T-helper 9 cell (primary cell): ENCODE results near the gene CDK9.

Source experiments
- DNase-seq: peaks from one replicate; pipeline ENCODE4 v3.0.0-alpha.2; 2020

Gene CDK9

GRCh38 chr9:127762111-127762676, 23.6 kb upstream of the CDK9 start:
- no peak for DNase-seq

- DNase-seq: peak; percentile 21
Observed at GRCh38 chr9:127763918-127764384, 21.9 kb upstream of the CDK9 start.

GRCh38 chr9:127765418-127765817, 20.4 kb upstream of the CDK9 start:
- no peak for DNase-seq

- DNase-seq: no peak
Observed at GRCh38 chr9:127767410-127767809, 18.4 kb upstream of the CDK9 start.

DNA sequence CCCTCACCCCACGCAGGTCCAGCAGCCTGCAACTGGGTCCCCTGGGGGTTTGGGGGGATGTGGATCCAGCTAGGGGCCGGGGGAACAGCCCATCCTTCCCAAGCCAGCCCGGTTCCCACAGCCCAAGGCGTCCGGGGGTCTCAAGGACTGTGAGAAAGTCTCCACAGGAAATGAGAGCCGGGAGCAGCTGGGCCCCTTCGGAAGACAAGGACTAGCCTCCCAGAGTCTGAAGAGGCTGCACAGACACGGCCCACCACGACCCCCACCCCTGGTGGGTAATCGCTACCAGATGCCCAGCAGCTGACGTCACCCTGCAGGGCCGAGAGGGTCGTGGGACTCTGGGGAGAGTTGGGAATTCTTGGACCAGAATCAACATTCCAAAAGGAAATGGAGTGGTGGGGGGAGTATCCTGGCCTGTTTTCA, 17.9 kb upstream of the CDK9 start:
- no peak for DNase-seq

DNA sequence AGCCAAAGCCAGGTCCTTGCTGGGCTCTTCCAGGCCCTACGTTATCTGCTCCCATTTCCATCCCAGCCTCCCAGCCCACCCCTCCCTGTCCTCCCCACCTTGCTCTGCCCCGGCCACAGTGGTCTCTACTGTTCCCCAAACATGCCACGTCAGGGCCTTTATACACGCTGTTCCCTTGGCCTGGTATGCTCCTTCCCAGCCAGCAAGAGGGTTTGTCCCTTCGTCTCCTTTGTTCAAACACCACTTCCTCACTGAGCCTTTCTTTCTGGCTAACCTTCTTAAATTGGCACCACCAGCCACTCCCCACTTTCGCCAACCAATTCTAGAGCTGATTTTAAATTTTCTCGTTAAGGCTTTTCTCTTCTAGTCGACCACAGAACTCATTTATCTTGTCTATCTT, 17.1 kb upstream of the CDK9 start:
- DNase-seq: no peak

- DNase-seq: no peak
Observed at GRCh38 chr9:127769101-127769500, 16.7 kb upstream of the CDK9 start.

DNA sequence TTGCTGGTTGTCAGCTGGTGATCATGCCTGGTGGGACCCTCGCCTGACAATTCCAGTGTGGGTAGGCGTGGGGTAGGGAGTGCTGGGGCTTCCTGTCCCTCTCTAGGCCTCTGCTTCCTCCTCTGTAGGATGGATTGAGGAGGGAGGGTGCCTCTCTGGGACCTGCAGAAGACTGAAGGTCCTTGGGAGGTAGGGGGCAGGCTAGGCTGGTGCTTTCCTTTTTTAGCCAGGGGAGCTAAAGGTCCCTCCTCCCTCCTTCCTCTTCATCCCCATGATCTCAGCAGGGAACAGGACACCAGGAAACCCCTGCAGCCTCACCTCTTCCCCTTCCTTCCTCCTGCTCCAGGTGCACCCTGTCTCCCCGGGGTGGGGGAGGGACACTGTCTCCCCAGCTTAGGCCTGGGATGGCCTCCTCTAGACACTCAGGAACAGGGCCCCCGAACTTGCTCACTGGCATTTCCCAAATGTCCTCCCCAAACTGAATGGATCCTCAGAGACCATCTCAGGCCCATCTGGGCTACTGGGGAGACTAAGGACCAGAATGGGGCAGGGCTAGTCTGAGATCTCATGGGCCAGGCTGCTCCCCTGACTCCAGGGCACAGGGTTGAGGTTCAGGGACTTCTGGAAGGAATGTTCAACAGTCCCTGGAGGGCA, 15.8 kb upstream of the CDK9 start:
- no peak for DNase-seq

GRCh38 chr9:127770583-127770904, 15.3 kb upstream of the CDK9 start:
- no peak for DNase-seq

DNA sequence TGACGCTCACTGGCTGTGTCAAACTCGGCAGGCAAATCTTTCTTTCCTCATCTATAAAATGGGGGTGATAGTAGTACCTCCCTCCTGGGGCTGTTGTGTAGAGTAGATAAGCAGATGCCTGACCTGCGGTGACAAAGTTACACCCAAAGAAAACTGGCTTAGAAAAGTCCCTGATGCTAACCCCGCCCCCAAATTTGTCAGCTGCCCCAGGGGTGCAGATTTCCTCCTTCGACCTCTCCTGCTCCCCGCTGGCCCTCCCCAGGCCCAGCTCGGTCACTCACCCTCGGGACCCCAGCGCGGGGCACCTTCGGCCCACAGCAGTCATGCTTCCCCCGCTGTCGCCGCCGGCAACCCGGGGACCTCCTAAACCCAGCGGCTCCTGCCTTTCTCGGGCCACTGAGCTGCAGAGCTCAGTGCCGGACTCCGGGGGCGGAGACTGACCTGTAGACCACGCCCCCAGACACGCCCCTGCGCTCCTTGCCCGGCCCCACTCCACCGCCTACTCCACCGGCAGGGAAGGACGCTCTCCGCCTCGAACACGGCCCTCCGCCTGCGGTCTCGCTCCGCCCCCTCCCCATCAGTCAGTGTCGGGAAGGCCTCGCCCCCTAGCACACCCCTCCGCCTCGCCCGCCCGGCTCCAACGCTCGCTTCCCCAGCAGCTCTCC, 14.8 kb upstream of the CDK9 start:
- peak; percentile 90 for DNase-seq

DNA sequence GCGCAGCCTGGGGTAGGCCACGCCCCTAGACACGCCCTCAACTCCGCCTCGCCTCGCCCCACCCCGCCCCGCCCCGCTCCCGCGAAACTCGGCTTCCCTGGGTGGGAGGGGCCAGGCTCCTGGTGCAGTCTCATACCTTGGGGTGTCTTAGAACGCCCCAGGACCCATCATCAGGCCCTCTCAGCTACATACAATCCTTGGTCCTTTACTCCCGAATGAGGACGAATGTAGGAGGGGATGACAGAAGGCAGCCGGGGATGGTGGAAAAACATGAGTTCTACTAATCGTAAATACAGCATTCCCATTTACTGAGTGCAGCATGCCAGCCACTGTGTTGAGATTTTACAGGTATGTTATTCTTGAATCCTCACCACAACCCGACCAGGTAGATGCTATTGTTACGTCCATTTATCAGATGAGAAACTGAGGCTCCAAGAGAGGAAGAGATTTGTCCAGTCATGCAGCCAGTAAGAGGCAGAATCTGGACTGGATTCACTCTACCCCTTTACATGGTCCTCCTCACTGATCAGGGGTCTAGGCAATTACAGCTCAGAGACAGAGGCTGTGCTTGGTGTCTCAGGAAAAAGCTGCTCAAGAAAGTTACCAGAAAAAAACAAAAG, 14.2 kb upstream of the CDK9 start:
- DNase-seq: no peak

- DNase-seq: no peak
Observed at GRCh38 chr9:127772603-127773002, 13.2 kb upstream of the CDK9 start.

- DNase-seq: no peak
Observed at GRCh38 chr9:127773272-127773671, 12.6 kb upstream of the CDK9 start.

GRCh38 chr9:127773981-127774380, 11.9 kb upstream of the CDK9 start:
- no peak for DNase-seq

- peak; percentile 61 for DNase-seq
Observed at GRCh38 chr9:127776195-127776923, 9.5 kb upstream of the CDK9 start.

DNA sequence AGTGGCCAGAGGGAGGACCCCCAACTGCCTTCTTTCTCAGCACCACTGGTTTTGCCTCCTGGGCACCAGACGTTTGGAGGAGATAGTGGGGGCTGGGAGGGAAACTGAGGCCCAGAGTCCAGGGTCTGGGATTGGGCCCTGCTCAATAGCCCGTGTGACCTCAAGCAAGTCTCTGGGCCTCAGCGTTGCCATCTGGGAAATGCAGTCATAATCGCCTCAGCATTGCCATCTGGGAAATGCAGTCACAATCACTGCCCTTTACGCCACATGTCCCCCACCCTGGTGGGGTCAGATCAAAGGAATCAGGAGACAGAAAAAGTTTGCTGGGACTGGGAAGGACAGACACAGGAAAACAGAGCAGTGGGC, 8.9 kb upstream of the CDK9 start:
- no peak for DNase-seq

GRCh38 chr9:127777368-127777980, 8.4 kb upstream of the CDK9 start:
- DNase-seq: no peak

- DNase-seq: peak; percentile 28
Observed at GRCh38 chr9:127778280-127779135, 7.3 kb upstream of the CDK9 start, which contains the start of gene SH2D3C. TSS of gene SH2D3C (minus strand) at chr9:127778666. CDS start at chr9:127778627, 39 bp downstream.

GRCh38 chr9:127779136-127779981, 6.5 kb upstream of the CDK9 start:
- peak; percentile 31 for DNase-seq

- DNase-seq: no peak
Observed at GRCh38 chr9:127780126-127780885, 5.5 kb upstream of the CDK9 start.
